ENCODE data around the gene MT1F. TPM values are rescaled to one million over a fixed set of nuclear protein-coding genes. Genes with fewer than 3 reads are reported as not detected.
"Not testable (repeated sequence)": the region's sequence is repeated elsewhere in the genome, so short reads cannot be mapped to it uniquely, and the experiment has no call there.

The MT1F gene
- total and polyA plus RNA-seq, 2 of the 4 experiments (the other 2 are of a cell fraction), result 0.56 TPM; not detected in 1

- H3K27me3 ChIP-seq (ENCODE audit: control insufficient read depth, insufficient read depth, low read length); POLR2A ChIA-PET (ENCODE audit: unreplicated experiment); H3K9me3 ChIP-seq (ENCODE audit: control insufficient read depth, insufficient read depth, low read length); H3K36me3 ChIP-seq (ENCODE audit: control insufficient read depth, insufficient read depth, low read length); H3K27ac ChIP-seq (ENCODE audit: insufficient read depth, low read length); H3K4me2 ChIP-seq (ENCODE audit: low read depth, low read length); H3K18ac ChIP-seq (ENCODE audit: low read depth, low read length); H4K5ac ChIP-seq (ENCODE audit: low read depth, low read length); CTCF ChIA-PET; in situ Hi-C loops (cut with MboI; ENCODE audit: low sequenced_read_pairs); H3K56ac ChIP-seq (ENCODE audit: extremely low read depth, insufficient read depth, low read length); H4K20me1 ChIP-seq (ENCODE audit: insufficient read depth, low read length); H2BK15ac ChIP-seq (ENCODE audit: low read depth, low read length); dilution Hi-C loops (cut with HindIII; ENCODE audit: low sequenced_read_pairs, unreplicated experiment); H2BK120ac ChIP-seq (ENCODE audit: low read depth, low read length); H3K4ac ChIP-seq (ENCODE audit: low read depth, low read length); H2BK20ac ChIP-seq (ENCODE audit: low read depth, low read length); H2AFZ ChIP-seq (replicated peaks; ENCODE audit: low read length, poor library complexity); BruUV-seq (replicated peaks); intact Hi-C loops (cut with micrococcal nuclease); H2AK5ac ChIP-seq (ENCODE audit: low read depth, low read length); ATAC-seq (ENCODE audit: low read depth); DNase-seq; H4K8ac ChIP-seq (ENCODE audit: low read depth in 2 of 2, low read length in 2 of 2); H4K91ac ChIP-seq (ENCODE audit: insufficient read depth, low read depth, low read length); H2AK9ac ChIP-seq (replicated peaks; ENCODE audit: low read depth, low read length, poor library complexity); H3K23ac ChIP-seq (ENCODE audit: low read depth, low read length); H3K4me3 ChIP-seq (ENCODE audit: insufficient read depth, low read depth, low read length); H3K14ac ChIP-seq (replicated peaks; ENCODE audit: low read depth, low read length); H2BK5ac ChIP-seq (ENCODE audit: low read depth, low read length, poor library complexity, severe bottlenecking); H3K9ac ChIP-seq (ENCODE audit: low read depth, low read length): not testable (repeated sequence)
- 65% methylated on average over 4 of the region's 4 CpGs; no CpG with 5 or more reads in 1 of the 2 experiments for WGBS, 2 experiments (ENCODE audit: extremely low coverage in 2 of 2, insufficient read length in 1 of 2)
- Histone ChIP-seq H3K4me1 (ENCODE audit: control insufficient read depth, insufficient read depth, low read length) (peaks cover 24% of the 10 kb centered on the region), H3K9me1 (ENCODE audit: insufficient read depth, low read length) (peaks cover 11% of the 10 kb centered on the region), H3K79me1 (ENCODE audit: low read depth in 1 of 2, low read length in 2 of 2) (peaks cover 3 to 26% of the 10 kb centered on the region in 2 experiments; a peak in 3 of 4 replicates)
These were observed 35.9 kb upstream of the MT1F start for GRCh38 chr16:56621665-56622445.

- dilution Hi-C loops (cut with HindIII; ENCODE audit: low sequenced_read_pairs, unreplicated experiment); intact Hi-C loops (cut with micrococcal nuclease); H3K36me3 ChIP-seq (ENCODE audit: control insufficient read depth, insufficient read depth, low read length): not testable (repeated sequence)
These were observed 34.6 kb upstream of the MT1F start for GRCh38 chr16:56623184-56623583.

More at GRCh38 chr16:56623184-56623583, 34.6 kb upstream of the MT1F start:
- H3K14ac ChIP-seq (replicated peaks; ENCODE audit: low read depth, low read length); H3K56ac ChIP-seq (ENCODE audit: extremely low read depth, insufficient read depth, low read length); H2BK15ac ChIP-seq (ENCODE audit: low read depth, low read length); CTCF ChIA-PET; H3K27me3 ChIP-seq (ENCODE audit: control insufficient read depth, insufficient read depth, low read length); BruUV-seq (replicated peaks); H3K9me1 ChIP-seq (ENCODE audit: insufficient read depth, low read length); H4K5ac ChIP-seq (ENCODE audit: low read depth, low read length); DNase-seq; H2BK120ac ChIP-seq (ENCODE audit: low read depth, low read length); H3K9ac ChIP-seq (ENCODE audit: low read depth, low read length); H3K4ac ChIP-seq (ENCODE audit: low read depth, low read length); H3K4me2 ChIP-seq (ENCODE audit: low read depth, low read length); POLR2A ChIA-PET (ENCODE audit: unreplicated experiment); in situ Hi-C loops (cut with MboI; ENCODE audit: low sequenced_read_pairs); H2BK5ac ChIP-seq (ENCODE audit: low read depth, low read length, poor library complexity, severe bottlenecking); H3K23ac ChIP-seq (ENCODE audit: low read depth, low read length); H3K27ac ChIP-seq (ENCODE audit: insufficient read depth, low read length); H2BK20ac ChIP-seq (ENCODE audit: low read depth, low read length); H3K9me3 ChIP-seq (ENCODE audit: control insufficient read depth, insufficient read depth, low read length); H4K20me1 ChIP-seq (ENCODE audit: insufficient read depth, low read length); H3K18ac ChIP-seq (ENCODE audit: low read depth, low read length); H2AK9ac ChIP-seq (replicated peaks; ENCODE audit: low read depth, low read length, poor library complexity); H4K8ac ChIP-seq (ENCODE audit: low read depth in 2 of 2, low read length in 2 of 2); ATAC-seq (ENCODE audit: low read depth); H3K4me3 ChIP-seq (ENCODE audit: insufficient read depth, low read depth, low read length); H2AFZ ChIP-seq (replicated peaks; ENCODE audit: low read length, poor library complexity); H4K91ac ChIP-seq (ENCODE audit: insufficient read depth, low read depth, low read length): not testable (repeated sequence)
- Histone ChIP-seq H3K79me1 (ENCODE audit: low read depth in 1 of 2, low read length in 2 of 2) (peaks cover 3 to 16% of the 10 kb centered on the region in 2 experiments; a peak in 3 of 4 replicates), H2AK5ac (ENCODE audit: low read depth, low read length) (0 out of 2 replicates have a peak overlapping the region, but pooled peaks have one; percentile 8), H3K4me1 (ENCODE audit: control insufficient read depth, insufficient read depth, low read length) (peaks cover 17% of the 10 kb centered on the region)
- 100% methylated on average over 1 of the region's 5 CpGs; no CpG with 5 or more reads in 1 of the 2 experiments for WGBS, 2 experiments (ENCODE audit: extremely low coverage in 2 of 2, insufficient read length in 1 of 2)
